Activated CD4-positive, alpha-beta T cell treated with anti-CD3 and anti-CD28 coated beads, Interleukin-2, amount 50 U/mL, for 48 hours (primary cell): ENCODE results near the gene ABLIM1.

Experiments
- DNase-seq, 2 experiments: peaks; one replicate each; pipeline ENCODE4 v3.0.0-alpha.2; 2020

The ABLIM1 gene

DNA sequence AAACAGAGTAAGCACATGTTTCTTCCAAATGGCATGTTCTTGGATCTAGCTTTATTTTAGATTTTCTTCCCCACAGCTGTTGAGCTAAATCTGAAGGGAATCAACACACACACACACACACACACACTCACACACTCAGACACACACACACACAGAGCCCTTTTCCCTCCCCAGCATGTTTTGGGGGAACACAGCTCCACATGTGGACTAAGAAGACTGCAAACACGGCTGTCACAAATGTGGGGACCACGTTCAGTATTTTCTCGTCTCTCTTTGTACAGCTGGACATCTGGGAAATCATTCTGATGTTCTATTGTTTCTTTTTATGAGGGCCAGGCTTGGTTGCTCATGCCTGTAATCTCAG, 116.3 kb downstream of the ABLIM1 start:
- DNase-seq: no peak

DNA sequence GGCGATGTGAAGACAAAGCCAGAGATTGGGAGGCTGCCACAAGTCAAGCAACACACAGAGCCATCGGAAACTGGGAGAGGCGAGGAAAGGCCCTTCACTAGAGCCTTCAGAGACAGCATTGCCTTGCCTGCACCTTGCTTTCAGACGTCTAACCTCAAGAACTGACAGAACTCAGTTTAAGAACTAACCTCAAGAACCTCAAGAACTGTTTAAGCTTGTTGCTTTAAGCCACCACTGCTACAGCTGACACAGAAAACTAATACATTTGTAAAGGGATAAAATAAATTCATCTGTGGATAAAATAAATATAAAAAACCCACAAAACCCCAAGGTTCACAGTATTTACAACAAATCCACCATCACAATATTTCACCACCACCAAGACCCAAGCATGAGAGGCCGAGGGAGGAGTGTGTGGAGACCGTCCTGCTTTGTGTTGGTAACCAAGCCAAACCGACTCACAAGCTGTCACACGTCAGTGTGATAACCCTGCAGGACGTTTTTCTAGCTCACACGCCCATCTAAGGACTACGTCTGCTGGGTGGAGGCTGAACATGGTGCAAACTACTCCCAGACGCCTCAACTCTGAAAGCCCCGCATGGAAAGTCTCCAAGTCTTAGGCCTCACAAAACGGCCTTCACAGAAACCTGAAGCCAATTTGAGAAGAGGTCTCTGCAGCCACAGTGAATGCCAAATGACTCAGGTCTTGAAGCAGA, 116.8 kb downstream of the ABLIM1 start:
- peak; percentile 65 to 75 for DNase-seq

DNA sequence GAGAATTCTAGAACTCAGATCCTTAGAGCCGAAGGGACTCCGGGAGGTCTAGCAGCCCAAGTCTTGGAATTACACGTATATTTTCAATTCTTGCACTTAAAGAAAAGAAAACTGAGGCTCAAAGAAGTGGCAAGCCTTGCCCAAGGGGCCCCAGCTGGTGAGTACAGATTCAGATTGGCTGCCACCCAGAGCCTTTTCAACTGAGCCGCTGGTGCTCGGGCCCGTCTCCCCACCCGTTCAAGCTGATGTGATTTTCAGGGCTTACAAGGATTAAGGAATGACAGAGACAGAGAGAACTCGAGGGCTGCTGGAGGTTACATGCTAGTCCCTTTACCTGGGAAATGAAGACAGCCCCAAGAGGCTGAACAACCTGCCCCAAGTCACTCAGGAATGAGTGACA, 117.8 kb downstream of the ABLIM1 start:
- DNase-seq: no peak

DNA sequence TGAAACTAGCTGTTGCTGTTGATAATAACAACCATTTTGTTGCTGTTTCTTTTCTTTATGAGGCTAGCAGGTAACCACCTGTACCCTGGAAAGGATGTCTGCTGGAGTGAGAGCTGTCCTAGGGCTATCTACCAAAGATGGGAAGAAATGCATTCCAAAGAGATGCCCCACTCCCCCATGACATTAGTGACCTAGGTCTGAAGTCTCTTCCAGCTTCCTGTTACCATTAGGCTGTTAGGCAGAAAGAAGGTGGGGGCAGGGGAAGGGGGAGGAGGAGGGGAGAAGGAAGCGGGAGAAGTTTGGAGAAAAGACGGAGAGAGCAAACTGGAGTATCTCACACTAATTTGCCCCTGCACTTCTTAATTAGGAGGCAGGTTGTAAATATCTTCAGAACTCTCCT, 118.5 kb downstream of the ABLIM1 start:
- DNase-seq: no peak

DNA sequence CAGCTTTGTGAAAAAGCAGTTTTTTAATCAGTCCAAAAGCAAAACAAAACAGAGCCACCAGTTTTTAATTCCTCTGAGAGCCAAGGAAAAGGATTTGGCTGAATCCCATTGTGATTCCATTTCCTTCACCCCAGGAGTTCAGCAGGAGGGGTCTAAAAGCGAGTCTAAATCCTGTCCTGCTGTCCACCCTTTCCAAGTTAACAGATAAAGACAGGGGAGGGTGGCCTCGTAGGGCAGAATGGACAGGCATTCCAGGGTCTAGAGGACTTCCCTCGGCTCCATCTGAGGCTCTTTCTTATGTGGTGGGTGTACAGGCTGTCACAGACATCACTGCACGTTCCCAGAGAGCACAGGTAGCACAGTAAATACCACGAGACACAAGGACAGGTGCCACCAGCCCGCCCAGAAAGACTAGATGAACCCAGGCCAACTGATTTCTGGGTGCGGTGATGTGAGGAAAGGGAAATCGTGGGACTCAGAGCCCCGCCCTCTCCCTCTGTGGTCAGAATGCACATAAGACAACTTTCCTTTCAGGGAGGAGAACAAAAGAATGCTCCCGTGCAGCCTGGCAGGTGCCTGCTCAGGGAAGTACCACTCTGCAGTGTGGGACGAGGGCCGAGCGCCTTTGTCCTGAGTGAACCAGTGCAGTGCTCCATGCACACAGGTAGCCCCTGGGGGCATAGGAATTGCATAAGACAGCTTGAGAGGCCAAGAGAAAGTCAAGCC, 119.7 kb downstream of the ABLIM1 start:
- peak; percentile 69 to 75 for DNase-seq

DNA sequence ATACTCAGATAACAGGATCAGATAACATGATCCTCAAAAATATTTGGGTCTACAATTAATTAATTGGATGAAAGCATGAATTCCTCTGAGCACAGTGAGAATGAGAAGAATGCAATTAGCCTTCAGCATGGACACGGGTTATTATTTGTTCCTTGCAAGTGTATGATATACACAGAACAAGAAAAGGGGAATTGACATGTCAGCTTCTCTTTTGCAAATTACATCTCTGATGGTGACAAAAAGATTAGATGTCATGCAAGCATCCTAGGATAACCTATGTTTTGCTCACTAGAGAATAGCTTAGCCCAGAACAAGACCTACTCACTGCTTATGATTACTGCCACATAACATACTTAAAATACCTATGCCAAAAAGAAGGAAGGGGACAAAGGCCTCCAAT, 120.3 kb downstream of the ABLIM1 start:
- no peak for DNase-seq

DNA sequence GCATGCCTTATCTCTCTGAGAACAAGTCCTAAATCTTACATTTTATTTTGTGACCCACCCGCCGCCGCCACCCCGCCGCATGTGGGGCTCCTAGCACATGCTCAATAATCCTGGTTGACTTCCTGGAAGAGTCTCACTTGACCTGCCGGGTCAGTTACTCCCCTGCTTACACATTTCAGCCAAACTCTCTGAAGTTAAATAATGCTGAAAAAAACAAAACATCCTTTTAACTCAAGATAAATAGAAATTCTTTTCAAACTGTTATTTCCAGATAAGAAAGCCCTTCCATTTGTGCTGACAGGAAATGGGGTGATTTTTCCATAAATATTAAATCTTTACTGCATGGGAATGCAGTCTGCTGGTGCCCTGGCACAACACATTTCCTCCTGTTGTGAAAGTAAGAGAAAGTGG, 123.5 kb downstream of the ABLIM1 start:
- no peak for DNase-seq

DNA sequence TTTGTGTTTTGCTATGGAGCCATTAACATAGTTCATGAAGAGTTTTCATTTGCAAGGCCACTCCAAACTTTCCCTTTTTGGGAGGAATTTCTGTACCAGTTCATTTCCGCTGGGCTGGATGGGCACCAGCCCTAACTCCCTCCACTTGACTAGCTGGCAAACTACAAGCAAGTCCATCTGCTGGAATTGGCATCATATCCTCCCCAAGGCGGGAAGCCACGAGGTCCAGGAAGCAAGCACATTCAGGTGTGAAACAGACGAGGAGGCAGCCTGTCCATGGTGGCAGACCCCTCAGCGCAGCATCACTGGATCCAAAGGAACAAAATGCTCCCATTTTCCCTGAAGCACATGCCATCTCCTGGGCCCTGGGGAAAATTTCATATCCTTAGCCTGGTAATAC, 125.8 kb downstream of the ABLIM1 start:
- DNase-seq: no peak

DNA sequence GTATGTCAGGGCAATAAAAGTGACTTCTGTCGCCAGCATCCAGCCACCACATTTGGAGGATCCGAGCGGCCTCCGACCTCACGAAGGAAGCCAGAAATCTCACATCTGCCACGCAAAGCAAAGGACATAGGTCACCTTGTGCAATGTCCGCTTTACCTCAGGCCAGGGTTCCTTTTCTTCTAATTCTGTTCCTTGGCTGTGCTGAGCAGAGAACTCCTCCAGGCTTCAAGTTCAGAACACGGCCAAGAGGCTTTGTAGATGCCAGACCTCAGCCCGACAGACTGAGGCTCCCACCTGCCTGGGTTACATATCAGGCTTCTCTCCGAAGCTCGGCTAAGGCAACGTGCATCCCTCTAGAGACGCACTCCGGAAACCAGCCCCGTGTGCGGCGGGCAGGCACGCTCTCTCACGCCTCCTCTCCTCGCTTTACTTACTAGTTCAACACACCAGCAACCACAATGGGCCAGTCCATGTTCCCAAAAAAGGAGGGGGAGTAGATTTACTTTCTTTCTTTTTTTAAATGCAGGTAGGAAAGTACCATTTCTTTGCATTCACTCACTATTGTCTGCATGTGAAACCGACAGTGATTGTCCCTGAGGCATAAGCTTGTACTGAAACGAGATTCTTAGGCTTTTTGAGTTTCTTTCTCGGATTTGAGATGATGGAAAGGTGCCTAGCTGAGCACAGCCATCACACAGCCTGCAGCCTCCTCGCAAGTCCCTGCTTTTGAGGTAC, 131.4 kb downstream of the ABLIM1 start:
- peak; percentile 83 to 90 for DNase-seq

DNA sequence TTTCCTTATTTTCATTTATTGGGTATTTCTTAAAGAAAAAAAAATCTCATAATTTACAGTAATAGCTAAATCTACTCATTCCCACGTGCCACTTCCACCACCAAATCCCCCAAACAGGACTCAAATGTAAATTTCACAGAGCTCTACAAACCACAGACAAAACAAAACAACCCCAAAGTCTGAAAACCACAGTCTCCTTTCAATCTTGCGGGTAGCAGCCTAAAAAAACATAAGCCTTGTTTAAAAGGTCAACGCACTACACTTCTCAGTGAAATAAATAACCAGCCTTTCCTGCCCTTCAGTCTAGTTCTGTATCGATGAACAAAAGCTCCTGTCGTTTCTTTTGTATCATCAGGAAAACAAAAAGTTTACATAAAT, 132.0 kb downstream of the ABLIM1 start:
- no peak for DNase-seq

DNA sequence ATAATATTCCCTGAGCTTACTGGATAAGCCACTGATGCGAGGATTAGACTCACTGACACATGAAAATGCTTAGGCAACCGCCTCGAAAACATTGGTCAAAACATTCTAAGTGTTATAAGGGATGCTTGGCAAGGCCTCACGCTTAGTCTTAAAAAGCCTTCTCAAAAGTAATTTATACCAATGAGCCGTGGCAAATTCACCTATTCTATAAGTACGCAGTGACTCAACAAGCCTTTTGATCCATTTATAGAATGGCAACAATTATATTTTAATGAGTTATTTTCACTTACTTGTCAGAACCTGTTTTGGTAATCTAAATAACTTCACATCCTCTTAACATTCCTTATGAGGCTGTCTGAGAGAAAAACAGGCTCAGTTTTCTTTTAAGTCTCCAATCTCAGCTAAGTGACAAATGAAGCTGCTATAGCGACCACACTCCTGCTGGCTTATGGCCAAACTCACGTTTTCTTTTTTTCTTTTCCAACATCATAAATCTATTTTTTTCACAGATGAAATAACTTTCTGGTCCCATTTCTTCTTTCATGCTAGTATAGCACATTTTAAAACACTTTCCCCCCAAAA, 132.6 kb downstream of the ABLIM1 start:
- DNase-seq: no peak

DNA sequence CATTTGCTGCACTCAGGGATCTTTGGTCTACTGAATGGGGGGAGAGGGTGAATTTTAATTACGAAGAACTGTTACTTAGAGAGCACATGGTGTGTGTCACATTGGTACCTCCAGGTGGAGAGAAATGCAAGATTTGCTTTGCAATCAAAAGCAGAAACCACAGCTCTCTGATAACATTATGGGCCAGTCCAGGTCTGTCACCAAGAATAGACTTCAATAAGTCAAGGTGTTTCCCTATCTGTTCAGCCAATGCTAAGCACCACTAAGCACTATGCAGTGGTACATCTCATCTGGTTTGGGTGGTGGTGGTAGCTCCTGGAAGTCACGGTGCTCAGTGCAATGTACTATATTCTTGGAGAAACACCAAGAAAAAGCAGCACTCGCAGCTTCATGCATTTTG, 134.2 kb downstream of the ABLIM1 start:
- no peak for DNase-seq

DNA sequence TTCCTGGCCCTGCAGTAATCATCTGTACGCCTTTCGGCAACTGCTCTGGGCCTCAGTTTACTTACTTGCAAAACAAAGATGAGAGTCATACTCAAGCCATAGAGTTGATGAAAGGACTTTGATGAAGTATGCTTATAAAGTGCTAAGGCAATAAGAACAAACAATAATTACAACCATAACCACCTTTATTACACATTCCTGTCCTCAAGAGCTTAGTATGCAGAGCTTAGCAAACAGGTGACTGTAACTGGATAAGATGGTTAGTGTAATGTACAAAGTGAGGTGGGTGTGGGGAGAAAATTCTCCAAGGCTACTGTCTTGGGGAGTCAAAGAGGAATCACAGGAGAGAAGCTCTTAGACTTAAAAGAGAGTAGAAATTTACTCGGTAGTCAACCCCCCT, 136.8 kb downstream of the ABLIM1 start:
- no peak for DNase-seq

DNA sequence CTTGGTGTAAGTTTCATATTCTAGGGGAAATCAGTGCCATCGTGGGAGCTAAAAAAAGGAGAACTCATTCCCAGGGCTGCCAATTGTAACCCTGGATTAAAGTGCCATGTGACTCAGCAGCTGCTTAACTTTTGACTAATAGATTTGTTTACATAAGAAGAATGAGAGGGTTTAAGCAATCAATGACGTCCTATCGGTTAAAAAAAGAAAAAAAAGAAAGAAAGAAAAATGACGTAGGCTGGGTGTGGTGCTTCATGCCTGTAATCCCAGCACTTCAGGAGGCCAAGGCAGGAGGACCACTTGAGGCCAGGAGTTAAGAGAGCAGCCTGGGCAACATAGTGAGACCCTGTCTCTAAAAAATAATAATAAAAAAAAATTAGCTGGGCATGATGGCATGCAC, 137.6 kb downstream of the ABLIM1 start:
- DNase-seq: no peak

DNA sequence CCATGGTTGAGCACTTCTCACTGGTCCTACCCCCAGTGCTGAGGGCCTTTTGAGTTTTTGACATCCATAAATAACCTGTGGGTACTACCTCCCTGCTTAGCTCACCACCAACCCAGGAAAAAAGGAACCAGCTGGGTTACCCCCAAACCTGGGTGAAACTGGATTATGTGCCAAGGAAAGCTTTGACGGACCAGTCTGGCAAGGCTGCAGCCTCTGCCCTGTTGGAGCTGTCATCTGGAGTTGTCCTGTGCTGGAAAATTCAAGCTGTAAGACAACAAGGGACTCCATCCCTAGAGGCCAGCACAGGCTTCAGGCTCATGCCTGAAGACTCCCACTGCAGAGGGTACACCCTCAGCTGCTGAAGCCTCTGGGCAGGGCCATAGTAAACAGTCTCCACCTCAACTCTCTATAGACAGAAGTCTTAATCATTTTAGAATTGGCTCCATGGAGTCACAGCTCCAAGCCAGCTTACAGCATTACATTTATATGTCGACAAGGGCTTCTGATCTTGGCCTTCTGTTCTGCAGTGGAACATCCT, 138.2 kb downstream of the ABLIM1 start:
- no peak for DNase-seq

DNA sequence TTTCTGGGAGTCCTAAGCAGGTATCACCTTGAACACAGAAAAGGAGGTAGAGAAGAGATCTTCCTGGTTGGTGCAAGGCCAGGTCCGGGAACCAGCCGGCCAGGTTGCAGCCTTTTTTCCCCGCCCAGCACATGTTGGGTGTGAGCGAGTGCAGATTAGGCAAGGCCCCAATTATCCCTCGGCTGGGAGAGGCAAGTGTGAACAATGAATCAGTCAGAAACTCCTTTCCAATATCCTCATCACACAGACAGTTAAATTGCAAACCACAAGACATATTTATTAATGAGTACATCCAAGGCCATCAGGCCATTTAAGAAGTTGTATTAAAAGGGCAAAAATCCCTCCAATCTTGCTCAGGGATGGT, 138.8 kb downstream of the ABLIM1 start:
- DNase-seq: no peak

DNA sequence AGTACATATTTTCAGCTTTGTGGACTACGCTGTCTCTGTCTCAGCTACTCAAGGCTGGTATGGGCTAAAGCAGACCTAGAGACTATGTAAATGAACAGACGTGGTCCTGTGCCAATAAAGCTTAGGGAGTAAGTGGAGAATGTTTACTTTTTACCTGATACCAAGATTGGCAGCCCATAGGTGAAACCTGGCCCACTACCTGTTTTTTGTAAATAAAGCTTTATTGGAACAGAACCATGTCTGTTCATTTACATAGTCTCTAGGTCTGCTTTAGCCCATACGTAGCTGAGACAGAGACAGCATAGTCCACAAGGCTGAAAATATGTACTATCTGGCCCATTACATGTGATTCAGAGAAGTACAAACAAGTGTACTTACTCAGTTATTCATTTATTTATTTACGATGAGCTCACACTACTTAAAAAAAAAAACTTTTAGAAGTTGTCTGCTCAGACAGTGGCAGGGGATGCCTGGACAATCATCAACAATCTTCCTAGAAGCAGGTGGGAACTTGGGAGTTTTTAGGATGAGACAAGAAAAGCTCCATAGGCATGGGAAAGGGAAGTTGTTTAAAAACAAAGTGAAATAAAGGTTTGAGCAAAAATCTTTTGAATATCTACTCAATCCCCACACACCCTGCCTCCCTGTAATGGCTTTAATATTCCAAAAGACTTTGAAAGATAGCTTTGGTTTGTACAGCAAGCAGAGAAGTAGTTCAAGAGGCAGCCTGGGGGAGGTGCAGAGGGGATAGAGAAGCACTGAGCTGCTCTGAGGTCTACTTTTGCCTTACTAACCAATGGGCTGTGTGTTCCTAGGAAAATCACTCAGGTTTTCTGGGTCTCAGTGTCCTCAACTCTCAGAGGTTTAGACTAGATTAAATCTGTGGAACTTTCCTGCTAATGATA, 139.4 kb downstream of the ABLIM1 start:
- DNase-seq: no peak

DNA sequence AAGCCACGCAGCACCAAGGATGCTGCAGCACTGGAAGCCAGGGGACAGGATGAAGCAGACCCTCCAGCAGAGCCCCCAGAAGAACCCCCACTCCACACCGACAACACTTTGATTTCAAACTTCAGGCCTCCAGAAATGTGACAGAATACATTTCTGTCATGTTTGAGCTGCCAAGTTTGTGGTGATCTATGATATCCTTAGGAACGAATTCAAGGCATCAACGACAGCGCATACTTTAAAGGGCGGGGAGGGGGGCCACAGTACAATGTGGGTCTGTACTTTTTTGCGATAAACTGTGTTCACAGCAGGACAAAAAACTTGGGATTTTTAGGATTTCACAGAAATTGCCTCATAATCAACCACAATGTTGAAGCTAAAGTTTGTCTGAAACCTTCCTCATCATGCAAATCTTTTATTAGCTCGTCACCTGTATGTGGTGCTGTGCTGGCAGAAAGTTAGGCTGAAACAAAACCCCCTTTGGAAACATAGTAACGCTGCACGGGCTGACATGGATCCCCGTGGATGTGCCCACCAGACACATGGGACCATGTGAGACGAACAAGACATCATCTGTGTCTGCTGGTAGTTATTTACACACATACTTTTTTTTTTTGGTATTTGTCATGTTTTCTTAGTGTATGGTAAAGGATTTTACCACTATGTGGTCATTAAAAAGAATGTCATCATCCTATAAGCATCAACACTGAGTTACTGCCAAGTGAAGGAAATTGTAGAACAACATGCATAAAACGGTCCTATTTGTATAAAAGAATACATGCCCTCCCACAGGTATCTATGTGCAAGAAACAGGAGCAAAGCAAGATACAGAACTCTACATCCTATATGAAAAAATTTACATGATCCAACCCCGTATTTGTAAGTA, 140.5 kb downstream of the ABLIM1 start:
- no peak for DNase-seq

DNA sequence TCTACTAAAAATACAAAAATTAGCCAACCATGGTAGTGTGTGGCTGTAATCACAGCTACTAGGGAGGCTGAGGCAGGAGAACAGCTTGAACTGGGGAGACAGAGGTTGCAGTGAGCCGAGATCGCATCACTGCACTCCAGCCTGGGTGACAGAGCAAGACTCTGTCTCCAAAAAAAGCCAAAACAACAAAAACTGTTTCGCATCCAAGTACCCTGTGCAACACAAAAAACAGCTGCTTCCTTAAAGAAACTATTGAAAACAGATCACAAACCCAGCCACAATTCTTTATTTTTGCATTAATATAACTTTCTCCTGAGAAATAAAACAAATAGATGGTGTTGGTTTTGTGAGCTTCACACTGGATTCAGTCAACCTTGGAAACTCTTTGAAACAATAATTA, 141.7 kb downstream of the ABLIM1 start:
- no peak for DNase-seq

DNA sequence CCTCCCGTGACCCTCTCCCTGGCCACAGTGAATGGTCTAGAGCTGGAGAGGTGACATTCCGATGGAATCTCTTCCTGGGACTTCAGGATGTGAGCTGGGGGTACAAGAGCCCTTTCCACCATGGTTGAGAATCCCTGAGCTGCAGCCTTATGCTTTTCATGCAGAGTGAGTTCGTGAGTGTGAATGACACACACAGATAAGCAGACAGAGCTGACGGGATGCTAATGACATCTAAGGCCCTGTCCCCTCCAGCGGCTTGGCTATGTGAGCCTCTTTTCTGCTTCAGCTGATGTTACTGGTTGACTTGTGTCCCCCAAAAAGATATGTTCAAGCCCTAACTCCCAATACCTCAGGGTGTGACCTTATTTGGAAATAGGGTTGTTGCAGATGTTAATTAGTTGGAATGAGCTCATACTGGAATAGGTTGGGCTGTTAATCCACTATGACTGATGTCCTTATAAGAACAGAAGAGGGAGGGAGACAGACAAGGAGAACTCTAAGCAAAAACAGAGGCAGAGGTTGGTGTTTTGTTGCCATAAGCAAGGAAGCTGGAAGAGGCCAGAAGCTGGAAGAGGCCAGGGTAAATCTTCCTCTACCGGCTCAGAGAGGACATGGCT, 142.7 kb downstream of the ABLIM1 start:
- DNase-seq: no peak

DNA sequence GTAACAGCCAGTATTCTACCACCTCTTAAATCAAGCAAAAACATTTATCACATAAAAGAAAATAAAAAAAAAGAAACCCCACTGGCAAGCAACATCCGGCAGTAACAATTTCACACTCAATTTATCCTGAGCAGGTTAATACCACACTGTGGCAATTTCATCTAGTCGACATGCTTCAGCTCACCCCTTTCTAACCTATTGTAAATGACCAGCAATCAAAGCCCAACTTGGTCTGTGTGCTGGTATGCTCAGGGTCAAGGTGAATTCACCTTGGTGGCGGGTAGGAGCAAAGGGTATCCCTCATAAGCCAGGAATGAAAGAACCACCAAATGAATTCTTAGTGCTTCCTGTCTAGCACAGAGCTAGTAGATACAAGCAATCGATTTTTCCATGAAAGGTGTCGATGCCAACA, 144.7 kb downstream of the ABLIM1 start:
- no peak for DNase-seq
